K562 (cell line): Measurements from ENCODE around the gene LINS1. TPM values are rescaled to one million over a fixed set of nuclear protein-coding genes. Genes with fewer than 3 reads are reported as not detected.
A peak's percentile ranks its signal among the peaks of the same experiment; 100 is the strongest.

Experiments
- BRD4 ChIP-seq: fragments of 200-600 bp; sonication (generic); IDR thresholded peaks from 2 replicates; pipeline ENCODE4 v1.6.1; 2017; ENCODE audit warnings: inconsistent platforms
- CBX3 ChIP-seq, 2 experiments: IDR thresholded peaks; 1 replicate in 1 of 2; 2 replicates in 1 of 2; pipeline ENCODE4 v1.6.1; 2012; ENCODE audit warnings: inconsistent platforms in 2 of 2, low read length in 2 of 2, borderline replicate concordance in 1 of 2, control low read depth in 1 of 2
- CEBPG ChIP-seq, 3 experiments: fragments of 200-800 bp in 1 of 3; sonication (Bioruptor generic) in 1 of 3; sonication (generic) in 1 of 3; formaldehyde crosslinking in 1 of 3; IDR thresholded peaks in 2 of 3; conservative IDR thresholded peaks in 1 of 3; 2 replicates each; pipeline versions ENCODE4 v1.6.1 to v1.8.0; 2016 to 2022; ENCODE audit warnings: missing compliant biosample characterization in 2 of 3, missing genetic modification characterization in 2 of 3, mild to moderate bottlenecking in 1 of 3, missing genetic modification reagents in 1 of 3
- CREB1 ChIP-seq, 2 experiments: sonication (generic) in 1 of 2; formaldehyde crosslinking in 1 of 2; IDR thresholded peaks; 2 replicates each; pipeline versions ENCODE4 v1.6.1 to v1.8.0; 2012 to 2022; ENCODE audit warnings: inconsistent platforms in 1 of 2, mild to moderate bottlenecking in 1 of 2, missing genetic modification reagents in 1 of 2, moderate library complexity in 1 of 2
- ELF1 ChIP-seq: fragments of 200-800 bp; sonication (Bioruptor generic); IDR thresholded peaks from 2 replicates; pipeline ENCODE4 v1.6.1; 2016; ENCODE audit warnings: missing genetic modification characterization, missing compliant biosample characterization
- FUS ChIP-seq: fragments of 200-400 bp; formaldehyde crosslinking; optimal IDR thresholded peaks from 2 replicates; pipeline ENCODE3; 2017; ENCODE audit warnings: low read depth, low read length
- GTF2F1 ChIP-seq: IDR thresholded peaks from 2 replicates; pipeline ENCODE4 v1.6.1; 2011; ENCODE audit warnings: low read depth, low read length, improper control_type of control experiment
- HDAC2 ChIP-seq: fragments of 450-650 bp; IDR thresholded peaks from 2 replicates; pipeline ENCODE4 v1.6.1; 2016; ENCODE audit warnings: mild to moderate bottlenecking
- KAT7 ChIP-seq: sonication (generic); formaldehyde crosslinking; IDR thresholded peaks from 2 replicates; pipeline ENCODE4 v1.8.0; 2022; ENCODE audit warnings: missing genetic modification reagents, mild to moderate bottlenecking, borderline replicate concordance
- KDM5B ChIP-seq: fragments of 200-600 bp; sonication (generic); IDR thresholded peaks from 2 replicates; pipeline ENCODE4 v1.6.1; 2012; ENCODE audit warnings: low read depth, mild to moderate bottlenecking, moderate library complexity, low read length, control low read depth, inconsistent platforms; ENCODE audit not compliant: insufficient replicate concordance
- LARP7 ChIP-seq: fragments of 450-650 bp; IDR thresholded peaks from 2 replicates; pipeline ENCODE4 v1.6.1; 2016
- MYNN ChIP-seq, 2 experiments: sonication (generic); formaldehyde crosslinking in 1 of 2; IDR thresholded peaks; 2 replicates each; pipeline versions ENCODE4 v1.5.0 to v1.6.1; 2016 to 2020; ENCODE audit warnings: antibody characterized with exemption in 1 of 2, missing genetic modification reagents in 1 of 2
- NFATC3 ChIP-seq: fragments of 450-650 bp; IDR thresholded peaks from 2 replicates; pipeline ENCODE4 v1.6.1; 2017; ENCODE audit warnings: mild to moderate bottlenecking
- PBX2 ChIP-seq, 2 experiments: IDR thresholded peaks in 1 of 2; conservative IDR thresholded peaks in 1 of 2; 2 replicates each; pipeline ENCODE4 v1.6.1; 2016; ENCODE audit warnings: low read depth in 2 of 2, mild to moderate bottlenecking in 1 of 2, missing compliant biosample characterization in 1 of 2, missing genetic modification characterization in 1 of 2, moderate library complexity in 1 of 2
- POLR2AphosphoS2 ChIP-seq: IDR thresholded peaks from 2 replicates; pipeline ENCODE4 v1.6.1; 2012; ENCODE audit warnings: low read length, improper control_type of control experiment
- RBM17 ChIP-seq: fragments of 200-400 bp; formaldehyde crosslinking; IDR thresholded peaks from 2 replicates; pipeline ENCODE4 v1.6.1; 2017; ENCODE audit warnings: low read depth, mild to moderate bottlenecking, low read length, borderline replicate concordance
- RCOR1 ChIP-seq, 2 experiments: IDR thresholded peaks; 2 replicates each; pipeline ENCODE4 v1.6.1; 2012; ENCODE audit warnings: low read depth in 2 of 2, low read length in 2 of 2, borderline replicate concordance in 1 of 2, improper control_type of control experiment in 1 of 2
- RUNX1 ChIP-seq: sonication (generic); IDR thresholded peaks from 2 replicates; pipeline ENCODE4 v1.6.1; 2016; ENCODE audit warnings: antibody characterized with exemption, low read depth
- SAP30 ChIP-seq: fragments of 200-600 bp; sonication (generic); IDR thresholded peaks from 2 replicates; pipeline ENCODE4 v1.6.1; 2012; ENCODE audit warnings: borderline replicate concordance, low read depth, mild to moderate bottlenecking, moderate library complexity, low read length, control low read depth, inconsistent platforms; ENCODE audit not compliant: insufficient read depth, poor library complexity, severe bottlenecking
- TCF3 ChIP-seq: sonication (generic); formaldehyde crosslinking; IDR thresholded peaks from 2 replicates; pipeline ENCODE4 v1.4.0; 2020; ENCODE audit warnings: mild to moderate bottlenecking, missing genetic modification reagents
- THAP7 ChIP-seq: fragments of 250-450 bp; sonication (Bioruptor Pico); IDR thresholded peaks from 2 replicates; pipeline ENCODE4 v1.5.0; 2021
- ZNF696 ChIP-seq: fragments of 250-450 bp; sonication (Bioruptor Pico); conservative IDR thresholded peaks from 2 replicates; pipeline ENCODE4 v1.4.0; 2020; ENCODE audit warnings: mild to moderate bottlenecking, moderate library complexity
- ZNF740 ChIP-seq, 3 experiments: fragments of 200-800 bp in 1 of 3; sonication (Bioruptor generic) in 1 of 3; sonication (generic) in 1 of 3; formaldehyde crosslinking in 1 of 3; IDR thresholded peaks; 2 replicates each; pipeline versions ENCODE4 v1.6.1 to v1.8.0; 2016 to 2022; ENCODE audit warnings: mild to moderate bottlenecking in 2 of 3, missing compliant biosample characterization in 2 of 3, missing genetic modification characterization in 2 of 3, missing genetic modification reagents in 1 of 3
- polyA plus RNA-seq, 8 experiments: library from polyadenylated mRNA; depleted of rRNA in 4 of 8; stranded (reverse) in 5 of 8; unstranded in 3 of 8; fragments of >200 nt; fragmentation: Nextera tagmentation in 2 of 8; fragmentation: Illumina TruSeq in 1 of 8; extraction: Ambion mirVana in 2 of 8; extraction: Trizol in 1 of 8; gene quantifications; 2 replicates each; pipeline versions ENCODE4 v1.2.1 to v1.2.3, GENCODE V29; 2011 to 2014; ENCODE audit warnings: inconsistent platforms in 1 of 8, missing spikeins in 1 of 8
- total RNA-seq, 7 experiments: library from RNA; depleted of rRNA in 6 of 7; stranded (reverse); fragments of >200 nt in 6 of 7; fragmentation: Illumina TruSeq in 2 of 7; extraction: Trizol in 2 of 7; gene quantifications; 2 replicates each; pipeline versions ENCODE4 v1.2.1 to v1.2.3, GENCODE V29; 2011 to 2021; ENCODE audit warnings: low replicate concordance in 1 of 7

Gene LINS1
- total and polyA plus RNA-seq, 9 of the 15 experiments (the other 6 are each of a cell fraction or from before 2014, with no cell fraction given): 15.4 to 31.4 (median 24.6) TPM

GRCh38 chr15:100596792-100597191 lies 5.2 kb downstream of the LINS1 start (continued):
- TF ChIP-seq RUNX1 (no peak), ZNF740 (CRISPR knock-in tag; IDR thresholded peaks at IDR 0.05) (no peak), ZNF740 (tag; IDR thresholded peaks at IDR 0.05) (no peak), CEBPG (CRISPR knock-in tag; IDR thresholded peaks at IDR 0.05) (peak; percentile 39; the same call in 1 of the 2 replicates), CEBPG (tag; conservative IDR thresholded peaks at IDR 0.05 in 1 of 2, IDR thresholded peaks at IDR 0.05 in 1 of 2) (peak in 1 of 2 experiments; percentile 43; a peak in 1 of 4 replicates), KAT7 (CRISPR knock-in tag) (no peak), BRD4 (no peak), FUS (no peak), KDM5B (peak; percentile 69), HDAC2 (peak; percentile 48; the same call in 1 of the 2 replicates), TCF3 (peak; percentile 46; the same call in 1 of the 2 replicates), LARP7 (no peak), POLR2AphosphoS2 (peak; percentile 73; the same call in 1 of the 2 replicates), CREB1 (IDR thresholded peaks at IDR 0.05) (peak; percentile 90), CREB1 (CRISPR knock-in tag; IDR thresholded peaks at IDR 0.05) (no peak; the same call in 1 of the 2 replicates), GTF2F1 (no peak), MYNN (IDR thresholded peaks at IDR 0.05) (peak; percentile 58; the same call in 1 of the 2 replicates), MYNN (CRISPR knock-in tag; IDR thresholded peaks at IDR 0.05) (no peak), RBM17 (no peak), NFATC3 (no peak), CBX3 (IDR thresholded peaks at IDR 0.05; ENCODE audit: borderline replicate concordance in 1 of 2, low read length in 2 of 2) (peak in 1 of 2 experiments; percentile 53; a peak in 1 of 3 replicates), RCOR1 (IDR thresholded peaks at IDR 0.05; ENCODE audit: borderline replicate concordance in 1 of 2, low read depth in 2 of 2, low read length in 2 of 2) (peak; percentile 77 to 79), SAP30 (no peak), ELF1 (no peak), PBX2 (CRISPR knock-in tag; IDR thresholded peaks at IDR 0.05; ENCODE audit: low read depth) (no peak), PBX2 (tag; conservative IDR thresholded peaks at IDR 0.05; ENCODE audit: low read depth) (0 out of 2 replicates have a peak, but pooled peaks have one; percentile 24), ZNF696 (CRISPR knock-in tag) (no peak), THAP7 (no peak)
